Smooth muscle cell of the brain vasculature (primary cell): ENCODE data around the gene MLLT10.

ENCODE experiments used
- DNase-seq: peaks from one replicate; pipeline ENCODE4 v3.0.0-alpha.2; 2012; ENCODE audit warnings: low read depth, low spot score

Gene MLLT10

GRCh38 chr10:21501091-21501490 lies 32.9 kb upstream of the MLLT10 start:
- no peak for DNase-seq

- DNase-seq: no peak
Observed at GRCh38 chr10:21501731-21502347, 32.2 kb upstream of the MLLT10 start.

- no peak for DNase-seq
Observed at GRCh38 chr10:21502348-21502740, 31.7 kb upstream of the MLLT10 start.

- no peak for DNase-seq
Observed at GRCh38 chr10:21503542-21503941, 30.5 kb upstream of the MLLT10 start.

- no peak for DNase-seq
Observed at GRCh38 chr10:21505711-21506278, 28.2 kb upstream of the MLLT10 start.

GRCh38 chr10:21506351-21506750 lies 27.7 kb upstream of the MLLT10 start:
- no peak for DNase-seq

GRCh38 chr10:21507150-21507549 lies 26.9 kb upstream of the MLLT10 start:
- no peak for DNase-seq

- DNase-seq: no peak
Observed at GRCh38 chr10:21508706-21509331, 25.2 kb upstream of the MLLT10 start.

GRCh38 chr10:21509341-21510240 lies 24.4 kb upstream of the MLLT10 start:
- DNase-seq: no peak

GRCh38 chr10:21510241-21511094 lies 23.6 kb upstream of the MLLT10 start:
- DNase-seq: no peak

- no peak for DNase-seq
Observed at GRCh38 chr10:21511095-21511570, 22.9 kb upstream of the MLLT10 start.

- no peak for DNase-seq
Observed at GRCh38 chr10:21511946-21512572, 22.0 kb upstream of the MLLT10 start.

GRCh38 chr10:21512573-21513404 lies 21.2 kb upstream of the MLLT10 start:
- no peak for DNase-seq

GRCh38 chr10:21513405-21513788 lies 20.6 kb upstream of the MLLT10 start:
- no peak for DNase-seq

GRCh38 chr10:21514129-21514817 lies 19.8 kb upstream of the MLLT10 start:
- no peak for DNase-seq

GRCh38 chr10:21514818-21515351 lies 19.1 kb upstream of the MLLT10 start:
- DNase-seq: no peak

GRCh38 chr10:21515361-21516241 lies 18.4 kb upstream of the MLLT10 start:
- DNase-seq: no peak
